ES-I3 (cell line): ENCODE results near the gene SLC25A41.
"Not testable (repeated sequence)": the region's sequence is repeated elsewhere in the genome, so short reads cannot be mapped to it uniquely, and the experiment has no call there.

Experiments used
- H3K36me3 ChIP-seq: 2 replicates; pipeline ENCODE4 v1.6.1; 2013; ENCODE audit warnings: mild to moderate bottlenecking, low read length, control low read depth, moderate library complexity; ENCODE audit not compliant: insufficient read depth
- H3K4me1 ChIP-seq: 2 replicates; pipeline ENCODE4 v1.6.1; 2013; ENCODE audit warnings: mild to moderate bottlenecking, control low read depth, low read length; ENCODE audit not compliant: insufficient read depth
- H3K9ac ChIP-seq: 2 replicates; pipeline ENCODE4 v1.6.1; 2013; ENCODE audit warnings: low read depth, mild to moderate bottlenecking, low read length, moderate library complexity
- H3K9me3 ChIP-seq: 2 replicates; pipeline ENCODE4 v1.6.1; 2013; ENCODE audit warnings: mild to moderate bottlenecking, low read length, moderate library complexity; ENCODE audit not compliant: control insufficient read depth, insufficient read depth

SLC25A41 gene

GRCh38 chr19:6413721-6414643 lies 19.6 kb downstream of the SLC25A41 start:
- H3K36me3 ChIP-seq, result peaks cover 17% of the 10 kb centered on the region
- no peaks in the 10 kb centered on the region for H3K9me3 ChIP-seq
- peaks cover 3% of the 10 kb centered on the region; the same call in 1 of the 2 replicates for H3K4me1 ChIP-seq
- no peak overlapping the region for H3K9ac ChIP-seq

DNA sequence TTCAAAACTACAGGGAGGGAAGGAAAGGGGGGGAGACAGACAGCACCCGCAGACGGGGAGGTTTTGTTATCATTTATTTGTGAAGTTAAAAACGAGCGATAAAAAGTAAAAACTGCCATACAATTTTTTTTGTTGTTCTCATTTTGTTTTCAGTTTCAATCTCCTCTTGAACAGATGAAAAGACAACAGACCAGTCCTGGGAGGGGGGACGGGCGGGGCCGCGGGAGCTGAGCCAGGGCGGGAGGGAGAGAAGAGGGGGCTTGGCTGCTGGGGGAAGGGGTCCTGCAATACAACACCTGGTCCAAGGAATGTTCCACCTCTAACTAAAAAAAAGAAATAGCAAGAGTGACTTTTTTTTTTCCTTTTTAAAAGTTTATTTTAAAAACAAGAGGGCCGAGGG lies 20.3 kb downstream of the SLC25A41 start:
- Histone ChIP-seq H3K9me3 (no peaks in the 10 kb centered on the region), H3K36me3 (peaks cover 17% of the 10 kb centered on the region), H3K9ac (no peak overlapping the region)

GRCh38 chr19:6412447-6413091 lies 21.0 kb downstream of the SLC25A41 start:
- H3K36me3 ChIP-seq, result peaks cover 16% of the 10 kb centered on the region
- peaks cover 3% of the 10 kb centered on the region; the same call in 1 of the 2 replicates for H3K4me1 ChIP-seq
- H3K9me3 ChIP-seq, result no peaks in the 10 kb centered on the region
- H3K9ac ChIP-seq, result no peak overlapping the region

More for the DNA sequence above, 20.3 kb downstream of the SLC25A41 start:
- peaks cover 3% of the 10 kb centered on the region; the same call in 1 of the 2 replicates for H3K4me1 ChIP-seq

GRCh38 chr19:6412061-6412446 lies 21.5 kb downstream of the SLC25A41 start:
- Histone ChIP-seq H3K36me3 (peaks cover 12% of the 10 kb centered on the region; the same call in 1 of the 2 replicates), H3K4me1 (peaks cover 3% of the 10 kb centered on the region; the same call in 1 of the 2 replicates), H3K9ac (no peak overlapping the region), H3K9me3 (no peaks in the 10 kb centered on the region)

- Histone ChIP-seq H3K36me3 (no peaks in the 10 kb centered on the region), H3K9me3 (no peaks in the 10 kb centered on the region), H3K9ac (no peak overlapping the region), H3K4me1 (peaks cover 3% of the 10 kb centered on the region; the same call in 1 of the 2 replicates)
Observed at GRCh38 chr19:6409346-6409745, 24.2 kb downstream of the SLC25A41 start.

GRCh38 chr19:6406401-6406800 lies 27.2 kb downstream of the SLC25A41 start:
- H3K9me3 ChIP-seq, result no peaks in the 10 kb centered on the region
- no peaks in the 10 kb centered on the region for H3K36me3 ChIP-seq
- H3K4me1 ChIP-seq, result no peaks in the 10 kb centered on the region
- no peak overlapping the region for H3K9ac ChIP-seq

- Histone ChIP-seq H3K9ac (no peak overlapping the region), H3K4me1 (no peaks in the 10 kb centered on the region), H3K36me3 (no peaks in the 10 kb centered on the region), H3K9me3 (no peaks in the 10 kb centered on the region)
Observed at GRCh38 chr19:6402837-6403608, 30.5 kb downstream of the SLC25A41 start.

GRCh38 chr19:6402058-6402457 lies 31.5 kb downstream of the SLC25A41 start:
- H3K9me3 ChIP-seq, result no peaks in the 10 kb centered on the region

GRCh38 chr19:6400062-6400944 lies 33.3 kb downstream of the SLC25A41 start:
- H3K9ac ChIP-seq, H3K36me3 ChIP-seq, H3K9me3 ChIP-seq, H3K4me1 ChIP-seq: not testable (repeated sequence)

More at GRCh38 chr19:6402058-6402457, 31.5 kb downstream of the SLC25A41 start:
- no peak overlapping the region for H3K9ac ChIP-seq
- no peaks in the 10 kb centered on the region for H3K36me3 ChIP-seq
- no peaks in the 10 kb centered on the region for H3K4me1 ChIP-seq

- H3K9ac ChIP-seq, result no peak overlapping the region
- H3K9me3 ChIP-seq, result no peaks in the 10 kb centered on the region
- peaks cover 4% of the 10 kb centered on the region; the same call in 1 of the 2 replicates for H3K36me3 ChIP-seq
- H3K4me1 ChIP-seq, result no peaks in the 10 kb centered on the region; the same call in 1 of the 2 replicates
Observed at GRCh38 chr19:6396305-6396704, 37.3 kb downstream of the SLC25A41 start.

DNA sequence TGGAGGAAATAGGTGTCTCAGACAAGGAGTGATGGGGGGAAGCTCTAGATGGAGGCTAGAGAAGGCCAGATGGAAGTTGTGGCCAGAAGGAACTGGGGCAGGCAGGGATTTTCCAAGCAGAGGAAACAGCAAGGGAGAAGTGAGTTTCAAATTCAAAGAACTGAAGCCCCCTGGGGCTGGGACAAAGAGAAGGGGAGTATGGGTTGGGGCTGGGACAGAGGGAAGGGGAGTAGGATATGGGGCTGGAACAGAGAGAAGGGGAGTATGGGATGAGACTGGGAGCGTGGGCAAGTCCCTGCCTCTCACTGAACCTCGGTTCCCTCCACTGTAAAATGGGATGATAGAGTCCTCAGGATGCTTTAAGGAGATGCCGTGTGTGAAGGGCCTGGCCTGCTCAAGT lies 38.7 kb downstream of the SLC25A41 start:
- peaks cover 4% of the 10 kb centered on the region; the same call in 1 of the 2 replicates for H3K36me3 ChIP-seq
- H3K4me1 ChIP-seq, result no peaks in the 10 kb centered on the region; the same call in 1 of the 2 replicates
- H3K9me3 ChIP-seq, result no peaks in the 10 kb centered on the region
- no peak overlapping the region for H3K9ac ChIP-seq

GRCh38 chr19:6393983-6394412 lies 39.6 kb downstream of the SLC25A41 start:
- Histone ChIP-seq H3K9me3 (no peaks in the 10 kb centered on the region), H3K9ac (peak overlapping the region; percentile 81), H3K4me1 (no peaks in the 10 kb centered on the region; the same call in 1 of the 2 replicates), H3K36me3 (peaks cover 8% of the 10 kb centered on the region; the same call in 1 of the 2 replicates)
